ENCODE data around the gene NAA25.
"Not testable (repeated sequence)": the region's sequence is repeated elsewhere in the genome, so short reads cannot be mapped to it uniquely, and the experiment has no call there.

The NAA25 gene

GRCh38 chr12:112007945-112008344 is 100.6 kb downstream of the NAA25 start:
- no peak for DNase-seq

- no peak for DNase-seq
Observed at GRCh38 chr12:112005419-112006395, 102.9 kb downstream of the NAA25 start.

GRCh38 chr12:112004041-112004440 is 104.5 kb downstream of the NAA25 start:
- no peak for DNase-seq

GRCh38 chr12:112001576-112001975 is 107.0 kb downstream of the NAA25 start:
- no peak for DNase-seq

- DNase-seq: no peak
Observed at GRCh38 chr12:112000820-112001219, 107.8 kb downstream of the NAA25 start.

- not testable (repeated sequence) for DNase-seq
Observed at GRCh38 chr12:111999129-111999528, 109.5 kb downstream of the NAA25 start.

- DNase-seq: no peak
Observed at GRCh38 chr12:111998015-111998414, 110.6 kb downstream of the NAA25 start.

GRCh38 chr12:111997300-111997699 is 111.3 kb downstream of the NAA25 start:
- no peak for DNase-seq

GRCh38 chr12:111995782-111996480 is 112.7 kb downstream of the NAA25 start:
- DNase-seq: no peak

- DNase-seq: not testable (repeated sequence)
Observed at GRCh38 chr12:111994211-111995111, 114.1 kb downstream of the NAA25 start.

GRCh38 chr12:111993292-111994150 is 115.1 kb downstream of the NAA25 start:
- DNase-seq: no peak

GRCh38 chr12:111992464-111992863 is 116.1 kb downstream of the NAA25 start:
- DNase-seq: no peak

GRCh38 chr12:111991946-111992345 is 116.6 kb downstream of the NAA25 start:
- no peak for DNase-seq

GRCh38 chr12:111991535-111991934 is 117.0 kb downstream of the NAA25 start:
- no peak for DNase-seq

GRCh38 chr12:111984820-111985219 is 123.8 kb downstream of the NAA25 start:
- DNase-seq: no peak

GRCh38 chr12:111981987-111982386 is 126.6 kb downstream of the NAA25 start:
- DNase-seq: no peak

GRCh38 chr12:111980598-111980997 is 128.0 kb downstream of the NAA25 start:
- no peak for DNase-seq

GRCh38 chr12:111978545-111978944 is 130.0 kb downstream of the NAA25 start:
- DNase-seq: no peak

GRCh38 chr12:111976860-111977259 is 131.7 kb downstream of the NAA25 start:
- DNase-seq: no peak

Measured in NCI-H1930 (cell line).